VCaP (cell line): ENCODE results near the gene CLDN1.

Experiments
- H3K27ac ChIP-seq: fragments of 450-650 bp; 2 replicates; pipeline ENCODE4 v1.5.1; 2017
- TF ChIP-seq, protein P1 (sequence below): fragments of 450-650 bp; conservative IDR thresholded peaks from 2 replicates; pipeline ENCODE4 v1.5.1; 2017; ENCODE audit warnings: mild to moderate bottlenecking, moderate library complexity

Gene CLDN1, protein sequence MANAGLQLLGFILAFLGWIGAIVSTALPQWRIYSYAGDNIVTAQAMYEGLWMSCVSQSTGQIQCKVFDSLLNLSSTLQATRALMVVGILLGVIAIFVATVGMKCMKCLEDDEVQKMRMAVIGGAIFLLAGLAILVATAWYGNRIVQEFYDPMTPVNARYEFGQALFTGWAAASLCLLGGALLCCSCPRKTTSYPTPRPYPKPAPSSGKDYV

DNA sequence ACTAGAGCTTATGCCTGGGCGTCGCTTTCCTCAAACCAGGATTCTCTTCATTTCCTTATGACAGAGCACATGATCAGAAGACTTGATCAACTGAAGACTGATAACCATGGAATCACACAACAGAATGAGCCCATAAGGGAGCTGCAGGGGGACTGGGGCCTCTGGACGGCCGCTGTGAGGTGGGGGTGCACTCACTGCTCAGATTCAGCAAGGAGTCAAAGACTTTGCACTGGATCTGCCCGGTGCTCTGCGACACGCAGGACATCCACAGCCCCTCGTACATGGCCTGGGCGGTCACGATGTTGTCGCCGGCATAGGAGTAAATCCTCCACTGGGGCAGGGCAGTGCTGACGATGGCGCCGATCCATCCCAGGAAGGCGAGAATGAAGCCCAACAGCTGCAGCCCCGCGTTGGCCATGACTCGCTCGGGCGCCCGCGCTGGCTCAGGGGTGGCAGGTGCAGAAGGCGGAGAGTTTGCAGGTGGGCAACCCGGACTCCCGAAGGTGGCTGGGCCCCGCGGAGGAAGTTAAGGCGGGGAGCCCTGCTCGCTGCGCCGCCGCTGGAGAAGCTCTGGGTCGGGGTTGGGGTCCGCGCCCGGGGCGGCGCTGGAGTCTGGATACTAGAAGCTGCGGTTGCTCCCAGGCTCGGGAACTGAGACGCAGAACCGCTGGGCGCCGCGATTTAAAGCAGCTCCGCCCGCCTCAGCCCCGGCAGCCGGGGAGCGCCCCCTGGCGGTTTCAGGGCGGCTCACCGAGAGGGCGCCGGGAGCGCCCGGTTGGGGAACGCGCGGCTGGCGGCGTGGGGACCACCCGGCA, at the start of gene CLDN1:
CLDN1 (minus strand) TSS at position 658 of the 815 bp plus-strand sequence; CDS start at position 418, 240 bp downstream.
- H3K27ac ChIP-seq, result peak within 1 kb of the TSS; percentile 55; the same call in 1 of the 2 replicates
- TF ChIP-seq, protein P1, sequence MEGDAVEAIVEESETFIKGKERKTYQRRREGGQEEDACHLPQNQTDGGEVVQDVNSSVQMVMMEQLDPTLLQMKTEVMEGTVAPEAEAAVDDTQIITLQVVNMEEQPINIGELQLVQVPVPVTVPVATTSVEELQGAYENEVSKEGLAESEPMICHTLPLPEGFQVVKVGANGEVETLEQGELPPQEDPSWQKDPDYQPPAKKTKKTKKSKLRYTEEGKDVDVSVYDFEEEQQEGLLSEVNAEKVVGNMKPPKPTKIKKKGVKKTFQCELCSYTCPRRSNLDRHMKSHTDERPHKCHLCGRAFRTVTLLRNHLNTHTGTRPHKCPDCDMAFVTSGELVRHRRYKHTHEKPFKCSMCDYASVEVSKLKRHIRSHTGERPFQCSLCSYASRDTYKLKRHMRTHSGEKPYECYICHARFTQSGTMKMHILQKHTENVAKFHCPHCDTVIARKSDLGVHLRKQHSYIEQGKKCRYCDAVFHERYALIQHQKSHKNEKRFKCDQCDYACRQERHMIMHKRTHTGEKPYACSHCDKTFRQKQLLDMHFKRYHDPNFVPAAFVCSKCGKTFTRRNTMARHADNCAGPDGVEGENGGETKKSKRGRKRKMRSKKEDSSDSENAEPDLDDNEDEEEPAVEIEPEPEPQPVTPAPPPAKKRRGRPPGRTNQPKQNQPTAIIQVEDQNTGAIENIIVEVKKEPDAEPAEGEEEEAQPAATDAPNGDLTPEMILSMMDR, result peak; percentile 97

DNA sequence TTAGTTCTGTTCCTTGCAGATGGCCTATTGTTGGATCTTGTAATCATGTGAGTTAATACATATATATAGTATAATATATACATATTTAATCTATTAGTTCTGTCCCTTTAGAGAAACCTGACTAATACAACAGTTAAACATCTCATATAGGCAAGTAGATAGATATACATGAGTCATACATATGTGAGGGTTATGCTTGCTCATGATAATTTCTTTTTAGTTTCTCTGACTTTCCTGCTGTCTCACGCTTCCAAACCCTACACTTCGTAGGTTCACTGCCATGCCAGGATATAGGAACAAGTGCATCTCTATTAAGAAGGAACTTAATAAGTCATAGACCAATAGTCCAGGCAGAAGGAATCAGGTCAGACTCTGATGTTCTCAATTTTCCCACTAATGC, 48.9 kb upstream of the CLDN1 start:
- H3K27ac ChIP-seq, result no peak overlapping the region
- TF ChIP-seq, protein P1, result no peak

DNA sequence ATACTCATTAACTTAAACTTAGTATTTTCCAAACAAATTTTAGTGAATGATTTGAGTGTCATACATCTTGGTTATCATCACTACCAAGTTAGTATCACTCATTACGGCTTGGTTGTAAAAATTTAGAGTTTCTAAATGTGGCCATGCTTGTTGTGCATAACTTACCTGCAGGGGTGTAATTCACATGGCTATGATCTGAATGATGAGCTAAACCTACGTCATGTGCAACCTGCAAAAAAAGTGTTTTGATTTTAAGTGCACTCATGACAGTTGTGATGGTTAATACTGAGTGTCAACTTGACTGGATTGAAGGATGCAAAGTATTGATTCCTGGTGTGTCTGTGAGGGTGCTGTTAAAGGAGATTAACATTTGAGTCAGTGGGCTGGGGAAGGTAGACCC, 48.1 kb upstream of the CLDN1 start:
- TF ChIP-seq, protein P1, result no peak
- H3K27ac ChIP-seq, result no peak overlapping the region

DNA sequence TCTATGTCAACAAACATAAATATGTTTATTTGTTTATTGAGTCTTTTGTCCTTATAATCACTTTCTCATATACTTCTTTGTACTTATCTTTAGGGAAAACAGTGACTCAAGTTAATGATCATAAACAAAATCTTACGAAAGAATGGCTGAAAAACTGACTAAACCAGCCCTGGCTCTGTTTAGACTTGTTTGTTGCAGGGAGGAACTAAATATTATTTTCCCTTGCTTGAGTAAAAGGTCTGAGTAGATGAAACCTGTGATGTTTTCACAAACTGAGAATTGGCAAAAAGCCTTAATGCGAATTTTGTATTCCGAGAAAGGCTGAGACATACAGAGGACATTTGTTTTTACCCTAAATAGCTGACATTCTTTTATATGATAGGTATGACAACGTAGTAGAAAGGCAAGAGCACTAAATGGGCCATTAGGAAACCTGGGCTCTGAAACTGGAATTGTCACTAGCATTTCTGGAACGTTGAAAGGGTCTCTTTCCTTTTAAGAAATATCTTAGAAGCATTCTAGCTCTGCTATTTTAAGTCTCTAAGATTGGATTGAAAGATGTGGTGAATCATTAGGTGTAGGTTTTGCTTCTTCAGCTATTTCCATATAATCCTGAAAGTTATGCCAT, 47.5 kb upstream of the CLDN1 start:
- no peak overlapping the region for H3K27ac ChIP-seq
- TF ChIP-seq, protein P1, result no peak

DNA sequence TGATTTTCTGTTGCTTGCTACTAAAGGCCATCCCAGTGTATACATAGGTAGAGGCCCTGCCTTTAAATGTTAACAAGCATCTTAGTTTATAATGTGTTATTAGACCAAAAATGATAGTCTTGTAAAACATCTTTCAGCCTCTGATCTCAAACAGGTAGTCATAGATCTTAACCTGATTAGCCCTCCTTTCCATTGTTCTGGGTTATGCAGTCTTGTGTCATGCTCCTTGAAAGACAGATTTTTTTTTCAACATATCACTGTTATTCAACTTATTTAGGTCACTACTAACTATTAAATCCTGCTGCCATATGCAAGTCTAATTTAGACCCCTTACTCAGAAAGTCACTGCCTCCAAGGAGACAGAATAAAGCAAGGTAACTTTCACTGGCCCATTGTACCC, 46.6 kb upstream of the CLDN1 start:
- TF ChIP-seq, protein P1, result no peak
- H3K27ac ChIP-seq, result no peak overlapping the region

DNA sequence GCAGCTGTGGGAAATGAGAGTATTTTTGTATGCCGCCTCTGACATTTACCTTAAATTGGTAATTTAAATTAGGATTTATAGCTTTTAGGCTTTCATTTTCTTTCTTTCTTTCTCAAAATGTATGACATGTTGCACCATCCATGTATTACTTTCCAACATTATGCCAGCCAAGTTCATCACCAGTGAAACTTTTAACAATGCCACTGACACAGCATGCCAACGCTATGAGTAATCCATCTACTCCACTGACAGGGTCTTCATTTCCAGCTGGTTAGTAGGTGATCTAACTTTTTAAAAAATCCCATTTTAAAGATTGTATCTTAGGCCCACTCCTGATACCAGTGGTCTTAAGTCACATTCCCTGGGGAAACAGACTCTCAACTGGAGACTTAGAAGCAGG, 43.9 kb upstream of the CLDN1 start:
- TF ChIP-seq, protein P1, result no peak
- H3K27ac ChIP-seq, result no peak overlapping the region

DNA sequence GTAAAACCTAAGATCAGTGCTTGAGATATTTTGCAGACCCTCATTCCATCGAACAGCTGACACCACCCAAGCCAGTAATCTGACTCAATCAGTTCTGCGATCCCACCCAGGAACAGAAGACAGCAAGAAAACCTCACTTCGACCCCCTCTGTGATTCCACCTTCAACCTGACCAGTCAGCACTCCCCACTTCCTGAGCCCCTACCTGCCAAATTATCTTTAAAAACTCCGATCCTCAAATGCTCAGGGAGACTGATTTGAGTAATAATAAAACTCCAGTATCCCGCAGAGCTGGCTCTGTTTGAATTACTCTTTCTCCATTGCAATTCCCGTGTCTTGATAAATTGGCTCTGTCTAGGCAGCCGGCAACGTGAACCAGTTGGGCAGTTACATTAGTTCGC, 40.0 kb upstream of the CLDN1 start:
- no peak overlapping the region for H3K27ac ChIP-seq
- TF ChIP-seq, protein P1, result no peak
